Fibroblast of the aortic adventitia (primary cell): ENCODE measurements around the gene TMEM50A. TPM values are rescaled to one million over a fixed set of nuclear protein-coding genes. Genes with fewer than 3 reads are reported as not detected.
"Not testable (repeated sequence)": the region's sequence is repeated elsewhere in the genome, so short reads cannot be mapped to it uniquely, and the experiment has no call there.

Experiments used
- DNase-seq: peaks from one replicate; pipeline ENCODE4 v3.0.0-alpha.2; 2010; ENCODE audit warnings: low read depth
- H3K4me3 ChIP-seq: 2 replicates; pipeline ENCODE4 v1.5.1; 2011; ENCODE audit warnings: low read depth, mild to moderate bottlenecking, control low read depth, low read length, moderate library complexity
- CTCF ChIP-seq: IDR thresholded peaks from 2 replicates; pipeline ENCODE4 v1.5.1; 2011; ENCODE audit warnings: mild to moderate bottlenecking, low read length, control low read depth, inconsistent platforms; ENCODE audit not compliant: insufficient read depth
- total RNA-seq: library from RNA; depleted of rRNA; stranded (reverse); fragments of >200 nt; gene quantifications from 2 replicates; pipeline ENCODE4 v1.2.3, GENCODE V29; 2012; ENCODE audit warnings: low replicate concordance

The TMEM50A gene
- total RNA-seq, 1 donor, result 161 TPM

GRCh38 chr1:25327864-25328790 lies 10.0 kb upstream of the TMEM50A start:
- not testable (repeated sequence) for DNase-seq, H3K4me3 ChIP-seq

- H3K4me3 ChIP-seq, DNase-seq: not testable (repeated sequence)
These were observed 9.3 kb upstream of the TMEM50A start for GRCh38 chr1:25328791-25329185.

GRCh38 chr1:25329336-25329735 lies 8.8 kb upstream of the TMEM50A start:
- DNase-seq, H3K4me3 ChIP-seq: not testable (repeated sequence)

GRCh38 chr1:25329950-25330349 lies 8.2 kb upstream of the TMEM50A start:
- peak; percentile 57 for DNase-seq
- H3K4me3 ChIP-seq, result not testable (repeated sequence)

- H3K4me3 ChIP-seq, result peak overlapping the region; percentile 80
- DNase-seq, result not testable (repeated sequence)
These were observed 1.2 kb upstream of the TMEM50A start for GRCh38 chr1:25336922-25337354.

- H3K4me3 ChIP-seq, result peak overlapping the region; percentile 73
- DNase-seq, result not testable (repeated sequence)
These were observed 499 bp upstream of the TMEM50A start for GRCh38 chr1:25337483-25338187.

GRCh38 chr1:25338986-25339385 lies 852 bp downstream of the TMEM50A start:
- no peak for TF ChIP-seq CTCF
- H3K4me3 ChIP-seq, result peak overlapping the region; percentile 94
- no peak for DNase-seq

- TF ChIP-seq CTCF, result no peak
- no peak for DNase-seq
- no peak overlapping the region for H3K4me3 ChIP-seq
These were observed 3.6 kb downstream of the TMEM50A start for GRCh38 chr1:25341746-25342145.

GRCh38 chr1:25342846-25343245 lies 4.7 kb downstream of the TMEM50A start:
- DNase-seq, result no peak
- TF ChIP-seq CTCF, result no peak
- H3K4me3 ChIP-seq, result no peak overlapping the region

- H3K4me3 ChIP-seq, result no peak overlapping the region
These were observed 5.7 kb downstream of the TMEM50A start for GRCh38 chr1:25343872-25344271.

More at GRCh38 chr1:25343872-25344271, 5.7 kb downstream of the TMEM50A start:
- no peak for TF ChIP-seq CTCF
- DNase-seq, result peak; percentile 84
